HG02588 (cell line): Measurements from ENCODE around the gene EBF4.
"Not testable (repeated sequence)": the region's sequence is repeated elsewhere in the genome, so short reads cannot be mapped to it uniquely, and the experiment has no call there.

Source experiments
- ATAC-seq: cut with Tn5 transposase; IDR thresholded peaks from one replicate; pipeline ENCODE4 v1.9.1; 2021; ENCODE audit warnings: mild to moderate bottlenecking, moderate library complexity; ENCODE audit not compliant: unreplicated experiment

EBF4 gene

DNA sequence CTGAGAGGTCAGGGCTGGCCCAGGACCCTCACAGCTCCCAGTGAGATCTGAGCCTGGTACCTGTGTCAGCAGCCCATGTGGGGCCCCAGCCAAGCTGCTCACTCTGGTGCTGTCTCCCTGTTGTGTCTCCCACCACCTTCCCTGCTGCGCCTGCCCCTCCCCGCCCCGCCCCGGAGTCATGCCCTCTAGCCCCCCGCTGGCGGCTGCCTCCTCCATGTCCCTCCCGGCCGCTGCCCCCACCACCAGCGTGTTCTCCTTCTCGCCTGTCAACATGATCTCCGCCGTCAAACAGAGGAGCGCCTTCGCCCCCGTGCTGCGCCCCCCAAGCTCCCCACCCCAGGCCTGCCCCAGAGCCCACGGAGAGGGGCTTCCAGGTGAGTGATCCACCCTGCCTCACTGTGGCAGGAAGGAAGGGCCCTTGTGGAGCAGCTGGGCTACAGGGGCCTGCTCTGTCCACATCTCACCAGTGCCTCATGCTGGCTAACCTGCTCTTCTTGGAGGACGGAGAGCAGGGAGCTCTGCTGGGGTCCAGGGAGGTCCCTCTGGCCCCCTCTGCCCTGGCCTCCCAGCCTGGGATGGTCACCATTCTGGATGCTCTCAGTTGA, 63.0 kb downstream of the EBF4 start:
- ATAC-seq = no peak

DNA sequence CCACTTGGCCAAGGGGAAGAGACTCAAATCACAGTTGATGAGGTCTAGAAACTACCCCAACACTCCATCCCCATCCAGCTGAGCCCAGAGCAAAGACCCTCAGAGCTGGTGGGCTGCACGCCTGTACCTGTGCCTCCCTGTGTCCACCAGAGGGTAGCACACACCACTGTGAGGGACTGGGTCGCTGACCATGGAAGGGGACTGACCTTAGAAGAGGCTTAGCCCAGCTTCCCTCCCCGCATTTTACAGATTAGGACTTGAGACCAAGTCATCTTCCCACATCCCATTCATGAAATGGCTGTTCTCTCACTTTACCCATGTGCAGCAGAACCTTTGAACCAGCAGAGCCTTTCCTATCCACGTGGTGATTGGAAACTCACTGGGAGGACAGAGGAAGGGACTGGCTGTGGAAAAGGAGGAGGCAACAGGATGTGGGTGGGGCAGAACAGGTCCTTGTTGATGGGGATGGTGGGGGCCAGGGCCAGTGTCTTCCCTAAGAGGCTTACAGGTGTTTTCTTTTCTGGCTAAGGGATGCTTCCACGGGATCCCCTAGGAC, 63.6 kb downstream of the EBF4 start:
- ATAC-seq = no peak

DNA sequence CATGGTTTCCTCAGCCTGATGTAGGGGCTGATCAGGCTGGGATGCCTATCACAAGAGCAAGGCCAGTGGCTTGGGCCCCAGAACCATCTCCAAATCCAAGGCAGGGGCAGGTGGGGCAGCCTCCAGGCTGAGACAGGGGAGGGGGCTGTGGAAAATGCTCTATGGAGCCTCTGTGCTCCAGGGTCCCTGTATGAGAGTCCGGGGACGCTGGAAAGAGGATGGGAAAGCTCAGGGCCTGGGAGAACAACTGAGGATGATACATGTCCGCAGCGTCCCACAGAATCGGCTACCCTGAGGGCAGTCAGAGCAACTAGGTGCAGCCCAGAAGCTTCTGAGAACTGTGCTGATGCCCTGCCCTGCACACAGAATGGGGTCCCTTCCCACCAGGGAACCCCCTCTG, 64.4 kb downstream of the EBF4 start:
- no peak for ATAC-seq

DNA sequence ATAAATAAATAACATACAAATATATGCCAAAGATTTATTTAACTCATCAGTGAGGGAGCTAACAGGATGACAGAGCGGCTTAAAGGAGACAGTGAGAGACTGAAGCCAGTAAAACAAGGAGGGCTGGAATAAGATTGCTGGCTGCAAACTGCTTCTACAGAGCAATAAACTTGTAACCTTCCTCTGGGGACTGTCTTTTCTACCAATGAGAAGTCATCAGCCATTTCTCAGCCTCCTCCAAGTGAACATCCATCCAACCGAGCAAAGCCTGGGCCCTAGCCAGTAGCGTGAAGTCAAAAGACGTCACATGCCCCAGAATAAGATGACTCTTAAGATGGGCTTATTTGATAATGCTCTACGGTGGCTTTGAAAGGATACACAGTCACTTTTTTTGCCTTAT, 65.4 kb downstream of the EBF4 start:
- ATAC-seq = no peak

DNA sequence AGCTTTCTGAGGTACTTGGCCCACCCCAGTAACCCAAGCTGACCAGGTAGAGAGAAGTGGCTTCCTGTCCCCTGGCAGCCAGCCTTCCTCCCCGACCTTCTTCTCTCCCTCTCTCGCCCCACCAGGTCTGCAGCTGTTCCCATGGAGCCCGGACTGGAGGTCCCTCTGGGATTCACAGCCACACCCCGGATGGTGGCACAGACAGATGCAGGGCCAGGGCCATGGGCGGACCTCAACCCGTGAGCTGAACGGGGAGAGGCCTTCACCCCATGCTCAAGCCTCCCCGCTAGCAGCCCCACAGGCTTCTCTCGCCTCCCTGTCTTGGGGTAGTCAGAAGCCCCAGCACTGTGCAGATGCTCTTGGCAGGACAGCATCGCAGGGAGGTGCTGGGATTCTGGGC, 66.6 kb downstream of the EBF4 start:
- no peak for ATAC-seq

DNA sequence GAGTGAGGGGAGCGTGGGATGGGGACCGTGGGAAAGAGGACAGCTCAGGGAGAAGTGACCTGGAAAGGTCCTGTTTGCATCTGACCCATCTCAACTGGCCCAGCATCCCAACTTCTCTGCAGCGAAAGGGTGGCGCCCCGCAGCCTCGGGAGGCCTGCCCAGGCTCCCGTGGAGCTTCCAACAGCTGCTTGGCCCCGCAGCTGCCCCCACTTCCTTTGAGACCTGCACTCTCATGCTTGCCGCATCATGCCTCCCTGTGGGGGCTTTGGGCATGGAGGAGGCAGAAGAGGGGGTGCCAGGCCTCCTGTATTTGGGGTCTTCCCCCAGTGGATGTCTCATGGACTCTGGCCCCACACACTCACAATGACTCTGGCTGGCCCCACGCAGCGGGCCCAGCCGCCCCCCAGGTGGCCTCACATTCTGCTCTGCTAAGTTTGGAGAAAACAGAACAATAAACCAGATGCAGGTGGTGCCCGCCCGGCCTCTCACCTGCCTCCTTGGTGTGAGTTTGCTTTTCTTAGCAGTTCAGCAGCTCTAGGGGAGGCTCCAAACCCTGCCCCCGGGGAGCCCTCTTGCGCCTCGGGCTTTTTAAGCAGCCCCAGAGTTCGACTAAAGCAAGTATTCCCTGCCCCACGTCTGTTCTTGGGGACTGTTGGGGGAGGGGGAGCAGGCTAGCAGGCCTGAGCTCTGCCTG, 67.2 kb downstream of the EBF4 start:
- ATAC-seq = no peak

DNA sequence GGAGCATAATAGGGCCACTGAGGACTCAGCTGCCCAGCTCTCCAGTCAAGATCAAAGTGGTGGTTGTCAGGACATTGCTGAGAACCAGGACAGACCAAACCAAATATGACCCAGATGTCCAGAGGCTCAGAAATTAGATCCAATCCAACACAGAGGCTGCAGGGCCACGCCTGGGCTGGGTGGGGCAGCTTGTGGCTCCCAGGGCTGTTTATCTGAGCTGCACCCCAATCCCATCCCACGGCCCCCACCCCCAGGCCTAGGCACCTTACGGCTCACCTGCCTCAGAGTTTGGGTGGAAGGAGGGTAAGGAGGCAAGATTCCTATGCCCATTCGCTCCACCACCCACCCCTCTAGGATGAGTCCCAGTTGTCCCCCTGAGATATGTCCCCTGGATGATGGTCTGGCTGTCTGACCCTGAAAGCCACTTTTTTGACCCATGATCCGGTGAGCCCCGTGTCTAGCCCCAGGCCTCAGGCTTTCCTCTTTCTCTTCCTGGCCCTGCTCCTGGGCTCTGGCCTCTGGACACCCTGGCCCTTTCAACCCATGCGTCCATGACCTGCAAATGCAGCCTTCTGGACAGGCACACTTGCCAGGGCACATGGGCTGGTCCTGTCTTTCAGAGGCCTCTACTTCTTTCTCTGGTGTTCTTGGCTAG, 67.8 kb downstream of the EBF4 start:
- no peak for ATAC-seq

DNA sequence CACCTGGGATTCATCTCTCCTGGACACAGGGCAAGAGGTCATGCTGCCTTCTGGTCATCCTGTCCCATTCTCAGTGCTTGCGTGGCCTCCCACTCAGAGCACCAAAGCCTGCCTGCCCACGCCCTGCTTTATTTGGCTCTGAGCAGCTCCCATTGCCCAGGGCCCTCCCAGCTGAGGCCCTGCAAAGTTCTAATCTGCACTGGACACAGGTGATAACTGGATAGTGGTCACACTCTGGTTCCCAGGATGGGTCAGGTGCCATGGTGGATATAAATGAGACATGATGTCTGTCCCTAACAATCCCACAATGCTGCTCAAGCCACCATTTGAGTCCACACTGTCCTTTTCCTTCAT, 68.3 kb downstream of the EBF4 start:
- no peak for ATAC-seq

DNA sequence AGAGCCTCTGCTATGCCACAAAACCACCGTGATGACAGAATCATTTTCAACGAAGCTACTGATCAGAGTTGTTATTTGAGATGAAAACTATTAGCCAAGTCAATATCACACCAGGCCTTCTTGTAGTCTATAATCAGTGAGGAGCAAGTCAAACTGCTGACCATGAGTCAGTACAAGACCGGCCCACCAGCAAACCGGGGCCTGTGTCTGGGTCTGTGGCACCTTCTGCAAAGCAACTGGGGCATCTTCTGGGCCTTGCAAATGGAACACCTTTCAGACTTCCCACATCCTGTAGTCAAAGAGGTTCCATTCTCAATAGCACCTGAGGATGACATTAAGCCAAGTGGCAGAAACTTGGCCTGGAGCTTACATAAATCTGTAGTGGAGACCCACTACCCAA, 69.3 kb downstream of the EBF4 start:
- no peak for ATAC-seq

DNA sequence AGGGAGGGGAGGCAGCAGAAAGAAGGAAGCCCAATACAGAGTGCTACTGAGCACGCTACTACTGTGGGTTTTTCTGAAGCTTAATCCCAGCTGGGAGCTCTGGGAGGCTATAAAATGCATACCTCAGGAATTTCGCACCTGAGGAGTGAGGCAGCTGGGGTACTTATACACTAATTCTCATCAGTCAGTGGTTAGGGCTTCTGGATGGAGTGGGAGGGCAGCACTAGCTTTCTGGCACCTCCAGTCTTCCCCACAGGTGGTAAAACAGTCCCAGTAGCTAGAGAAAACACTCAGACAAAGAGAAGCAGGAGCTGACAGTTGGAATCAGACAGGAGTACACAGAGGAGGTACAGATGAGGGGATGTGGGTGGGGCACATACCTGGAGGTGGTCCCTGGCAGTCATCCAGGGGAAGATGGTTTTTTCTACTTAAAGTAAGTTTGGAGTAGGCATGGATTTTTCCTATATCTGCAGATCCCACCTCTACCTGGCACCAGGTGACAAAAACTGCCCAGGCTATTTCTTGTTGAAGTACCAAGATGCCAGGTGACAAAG, 70.1 kb downstream of the EBF4 start:
- ATAC-seq = no peak

DNA sequence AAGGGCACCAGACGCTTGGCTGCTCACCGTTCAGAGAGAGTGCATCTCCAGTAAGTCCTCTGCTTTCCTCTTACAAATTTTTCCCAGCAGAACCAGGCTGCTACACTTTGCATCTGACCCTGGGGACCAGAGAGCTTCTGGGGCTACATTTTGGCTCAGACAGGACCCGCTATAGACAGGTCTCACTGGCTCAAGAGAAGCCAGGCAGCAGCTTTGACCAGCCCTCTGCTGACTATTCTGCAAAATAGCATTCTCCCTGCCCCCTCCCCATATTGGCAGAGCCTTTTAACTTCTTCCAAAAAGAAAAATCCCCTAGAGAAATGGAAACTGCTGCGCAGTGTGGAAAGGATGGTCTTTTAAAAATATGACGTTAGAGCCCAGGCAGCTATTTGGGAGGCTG, 70.6 kb downstream of the EBF4 start:
- no peak for ATAC-seq

DNA sequence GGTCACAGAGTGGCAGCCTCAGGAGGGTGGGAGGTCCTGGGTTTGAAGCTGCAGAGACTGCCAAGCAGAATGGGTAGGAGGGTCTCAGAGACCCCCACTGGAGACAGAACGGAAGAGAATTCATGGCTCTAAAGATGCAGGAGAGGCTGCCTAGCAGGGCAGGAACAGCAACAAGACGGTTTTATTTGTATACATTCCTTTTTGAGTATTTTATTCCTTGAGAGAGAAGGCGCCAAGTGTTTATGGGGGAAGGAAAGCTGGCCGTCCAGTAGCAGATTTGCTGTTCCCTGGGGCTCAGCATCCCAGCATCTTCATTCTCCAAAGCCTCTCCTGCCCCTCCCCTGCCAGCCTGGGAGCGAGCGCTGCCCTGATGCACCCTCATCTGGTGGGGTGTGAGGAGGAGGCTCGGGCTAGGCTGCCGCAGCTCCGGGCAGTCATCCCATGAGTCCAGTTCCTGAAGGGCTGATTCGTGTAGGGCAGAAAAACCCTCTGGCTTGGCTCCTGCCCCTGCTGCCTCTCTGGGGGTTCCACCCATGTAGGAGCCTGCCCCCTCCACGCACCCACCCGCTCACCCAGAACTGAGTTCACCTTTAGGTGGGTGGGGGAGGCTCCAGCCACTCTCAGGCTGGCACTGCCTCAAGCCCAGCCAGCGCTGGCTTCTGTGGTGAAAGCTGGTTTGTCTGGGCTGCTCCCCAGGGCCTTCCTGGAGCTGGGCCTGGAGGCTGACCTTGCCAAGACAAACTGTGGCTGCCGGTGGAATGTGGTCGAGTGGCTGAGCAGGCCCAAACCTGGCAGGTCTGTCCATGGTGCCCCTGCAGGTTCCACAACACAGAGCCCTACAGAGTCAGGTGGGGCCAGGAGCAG, 75.4 kb downstream of the EBF4 start:
- no peak for ATAC-seq

DNA sequence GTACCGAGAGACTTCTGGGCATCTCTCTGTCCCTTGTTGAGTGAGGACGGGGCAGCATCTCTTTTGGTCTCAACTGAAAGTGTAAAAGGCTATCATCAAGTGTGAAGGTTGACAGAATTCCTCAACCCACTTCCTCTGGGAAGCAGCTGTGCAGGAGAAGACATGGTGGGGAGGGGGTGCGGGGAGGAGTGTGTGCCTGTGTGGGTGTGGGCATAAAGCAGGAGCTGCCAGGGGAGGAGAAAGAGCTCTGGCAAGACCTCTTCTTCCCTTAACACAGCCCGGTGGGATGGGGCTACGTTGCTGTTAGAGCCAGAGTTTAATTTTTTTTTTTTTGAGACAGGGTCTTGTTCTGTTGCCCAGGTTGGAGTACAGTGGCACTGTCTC, 76.0 kb downstream of the EBF4 start:
- ATAC-seq = no peak

DNA sequence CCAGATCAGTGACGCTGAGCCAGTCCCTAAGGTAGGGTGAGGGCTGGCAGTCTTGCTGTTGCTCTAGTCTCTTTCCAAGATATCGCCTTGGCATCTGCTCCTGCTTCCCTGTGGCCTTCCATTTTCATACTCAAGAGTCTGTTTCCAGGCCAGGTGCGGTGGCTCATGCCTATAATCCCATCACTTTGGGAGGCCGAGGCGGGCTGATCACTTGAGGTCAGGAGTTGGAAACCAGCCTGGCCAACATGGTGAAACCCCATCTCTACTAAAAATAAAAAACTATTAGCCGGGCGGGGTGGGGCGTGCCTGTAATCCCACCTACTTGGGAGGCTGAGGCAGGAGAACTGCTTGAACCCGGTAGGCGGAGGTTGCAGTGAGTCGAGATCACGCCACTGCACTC, 77.5 kb downstream of the EBF4 start:
- ATAC-seq = not testable (repeated sequence)

DNA sequence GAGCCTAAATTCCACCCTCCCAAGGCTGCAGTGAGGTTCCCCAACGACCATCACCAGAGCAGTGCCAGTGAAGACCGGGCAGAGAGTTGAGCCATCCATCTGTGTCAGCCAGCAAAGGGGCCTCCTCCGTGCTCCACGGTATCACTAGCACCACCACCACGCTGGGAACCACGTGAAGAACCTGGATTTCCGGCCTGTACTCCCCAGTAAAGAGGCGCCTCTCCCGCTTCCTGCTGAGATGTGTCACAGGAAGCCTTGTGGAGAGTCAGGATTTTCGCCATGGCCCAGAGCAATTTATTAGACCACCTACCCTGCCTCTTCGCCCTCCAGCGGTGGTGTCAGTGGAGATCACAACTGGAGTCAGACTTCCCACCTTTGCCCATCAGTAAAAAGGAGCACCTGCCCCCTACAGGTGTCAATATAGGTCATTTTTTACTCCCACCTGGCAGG, 79.1 kb downstream of the EBF4 start:
- no peak for ATAC-seq

DNA sequence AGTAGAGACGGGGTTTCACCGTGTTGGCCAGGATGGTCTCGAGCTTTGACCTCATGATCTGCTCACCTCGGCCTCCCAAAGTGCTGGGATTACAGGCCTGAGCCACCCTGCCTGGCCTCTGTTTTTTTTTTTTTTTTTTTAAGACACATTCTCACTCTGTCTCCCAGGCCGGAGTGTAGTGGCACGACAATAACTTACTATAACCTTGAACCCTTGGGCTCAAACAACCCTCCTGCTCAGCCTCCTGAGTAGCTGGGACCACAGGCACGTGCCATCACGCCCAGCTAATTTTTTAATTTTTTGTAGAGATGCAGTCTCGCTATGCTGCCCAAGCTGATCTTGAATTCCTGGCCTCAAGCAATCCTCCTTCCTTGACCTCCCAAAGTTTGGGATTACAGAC, 81.2 kb downstream of the EBF4 start:
- no peak for ATAC-seq

DNA sequence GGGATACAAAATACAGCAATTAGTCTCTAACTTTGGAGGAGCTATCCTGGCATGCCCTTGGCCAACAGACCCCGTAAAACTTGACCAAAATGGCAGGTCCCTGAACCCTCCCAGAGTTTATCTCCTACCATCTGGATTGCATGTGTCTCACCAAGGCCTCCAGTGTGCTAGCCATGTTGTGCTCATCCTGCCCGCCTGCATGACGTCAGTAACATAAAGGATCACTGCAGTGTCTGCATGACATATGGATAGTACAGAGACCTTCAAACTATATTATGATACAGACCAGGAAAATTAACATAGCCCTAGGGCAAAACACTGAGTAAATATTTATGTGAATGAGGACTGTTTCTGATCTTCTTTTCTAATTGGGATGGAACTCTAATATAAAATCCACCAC, 82.6 kb downstream of the EBF4 start:
- no peak for ATAC-seq

DNA sequence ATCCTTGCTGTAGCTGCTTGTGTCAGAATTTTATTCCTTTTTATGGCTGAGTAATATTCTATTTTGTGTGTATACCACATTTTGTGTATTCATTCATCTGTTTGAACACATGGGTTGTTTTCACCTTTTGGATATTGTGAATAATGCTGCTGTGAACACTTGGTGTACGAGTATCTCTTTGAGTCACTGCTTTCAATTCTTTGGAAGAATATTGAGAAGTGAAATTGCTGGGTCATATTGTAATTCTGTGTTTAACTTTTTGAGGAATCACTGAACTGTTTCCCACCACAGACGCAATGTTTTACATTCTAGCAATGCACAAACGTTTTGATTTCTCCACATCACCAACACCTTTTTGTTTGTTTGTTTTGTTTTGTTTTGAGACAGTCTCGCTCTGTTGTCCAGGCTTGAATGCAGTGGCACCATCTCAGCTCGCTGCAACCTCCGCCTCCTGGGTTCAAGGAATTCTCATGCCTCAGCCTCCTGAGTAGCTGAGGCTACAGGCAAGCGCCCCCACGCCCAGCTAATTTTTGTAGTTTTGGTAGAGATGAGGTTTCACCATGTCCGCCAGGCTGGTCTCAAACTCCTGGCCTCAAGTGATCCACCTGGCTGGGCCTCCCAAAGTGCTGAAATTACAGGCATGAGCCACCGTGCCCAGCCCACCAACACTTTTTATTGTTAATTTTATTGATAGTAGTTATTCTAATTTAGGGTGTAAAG, 86.2 kb downstream of the EBF4 start:
- ATAC-seq = no peak

DNA sequence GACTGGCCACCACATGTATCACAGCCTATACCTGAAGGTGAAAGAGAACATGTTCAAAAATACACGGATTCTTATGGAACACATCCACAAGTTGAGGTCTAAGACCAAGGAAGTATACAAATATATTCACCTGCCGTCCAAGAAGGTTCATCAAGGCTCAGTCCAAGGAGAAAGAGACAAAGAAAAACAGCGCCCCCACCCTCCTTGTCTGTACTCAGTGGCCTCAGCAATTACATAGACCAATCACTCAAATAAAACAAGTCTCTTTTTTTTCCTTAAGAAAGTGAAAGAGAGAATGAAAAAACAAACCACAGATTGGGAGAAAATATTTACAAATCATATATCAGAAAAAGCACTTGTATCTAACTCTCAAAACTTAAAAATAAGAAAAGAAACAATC, 88.4 kb downstream of the EBF4 start:
- ATAC-seq = no peak

DNA sequence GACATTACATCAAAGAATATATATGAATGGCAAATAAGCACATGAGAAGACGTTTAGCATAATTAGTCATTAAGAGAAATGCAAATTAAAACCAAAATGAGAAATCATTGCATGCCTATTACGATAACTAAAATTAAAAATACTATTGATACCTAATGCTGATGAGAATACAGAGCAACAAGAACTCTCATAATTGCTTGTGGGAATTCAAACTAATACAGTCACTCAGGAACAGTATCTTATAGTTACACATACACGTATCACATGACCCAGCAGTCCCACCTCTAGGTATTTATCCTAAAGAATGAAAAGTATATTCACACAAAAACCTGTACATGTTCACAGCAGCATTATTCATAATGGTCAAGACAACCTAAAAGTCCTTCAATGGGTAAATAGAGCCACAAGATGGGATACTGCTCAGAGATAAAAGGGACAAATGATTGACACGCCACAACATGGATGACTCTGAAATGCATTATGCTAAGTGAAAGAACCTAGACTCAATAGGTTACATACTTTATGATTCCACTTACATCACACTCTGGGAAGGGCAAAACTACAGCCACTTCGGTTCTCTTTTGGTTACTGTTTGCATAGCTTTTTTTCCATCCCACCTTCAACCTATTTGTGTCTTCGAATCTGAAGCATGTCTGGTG, 91.5 kb downstream of the EBF4 start:
- ATAC-seq = no peak
